Uterus (tissue), 4 donors: ENCODE results near the gene RIBC2. TPM values are rescaled to one million over a fixed set of nuclear protein-coding genes. Genes with fewer than 3 reads are reported as not detected.

Experiments used
- DNase-seq, 2 donors: peaks; one replicate each; pipeline ENCODE4 v3.0.0-alpha.2; 2019 to 2020
- H3K27ac ChIP-seq, 2 donors: fragments of 200-600 bp; sonication (generic); 1 replicate in 1 of 2; 2 replicates in 1 of 2; pipeline ENCODE4 v1.5.1; 2016 to 2018
- H3K27me3 ChIP-seq, 2 donors: fragments of 200-600 bp; sonication (generic); one replicate each; pipeline ENCODE4 v1.5.1; 2018 to 2019; ENCODE audit warnings: control low read depth in 1 of 2
- H3K36me3 ChIP-seq, 2 donors: fragments of 200-600 bp; sonication (generic); one replicate each; pipeline ENCODE4 v1.5.1; 2019; ENCODE audit warnings: control low read depth in 1 of 2
- H3K4me1 ChIP-seq, 2 donors: fragments of 200-600 bp; sonication (generic); one replicate each; pipeline ENCODE4 v1.5.1; 2018 to 2019; ENCODE audit warnings: control low read depth in 1 of 2
- H3K4me3 ChIP-seq, 2 donors: fragments of 200-600 bp; sonication (generic); 1 replicate in 1 of 2; 2 replicates in 1 of 2; pipeline ENCODE4 v1.5.1; 2018 to 2019; ENCODE audit warnings: mild to moderate bottlenecking in 1 of 2
- H3K9me3 ChIP-seq, 2 donors: fragments of 200-600 bp; sonication (generic); one replicate each; pipeline ENCODE4 v1.5.1; 2019; ENCODE audit warnings: control low read depth in 1 of 2
- CTCF ChIP-seq, 4 experiments: fragments of 200-600 bp in 2 of 4; fragments of 450-650 bp in 2 of 4; sonication (generic) in 2 of 4; IDR thresholded peaks; one replicate each; pipeline ENCODE4 v1.5.1; 2016 to 2019; ENCODE audit warnings: antibody characterized with exemption in 4 of 4, mild to moderate bottlenecking in 2 of 4, moderate library complexity in 1 of 4
- POLR2A ChIP-seq, 2 donors: fragments of 450-650 bp; IDR thresholded peaks; one replicate each; pipeline ENCODE4 v1.6.1; 2016; ENCODE audit warnings: antibody characterized with exemption in 2 of 2, mild to moderate bottlenecking in 1 of 2, moderate library complexity in 1 of 2
- intact Hi-C: fragments of 100-400 bp; cut with DNase I; formaldehyde crosslinking; loops from one replicate; pipeline ENCODE4 v1.15.1; 2023; ENCODE audit warnings: low total_unique reads
- total RNA-seq, 4 donors: library from RNA; depleted of rRNA in 3 of 4; stranded (reverse); fragments of >200 nt in 3 of 4; gene quantifications; one replicate each; pipeline versions ENCODE4 v1.1.0 to v1.2.4, GENCODE V29; 2014 to 2023
- donor health status: DM: yes; HTN: yes; CAD: no.

The RIBC2 gene
- total RNA-seq, 4 donors from 2014 or later, result 2.4 to 3.9 TPM; not detected in 2

GRCh38 chr22:45477366-45478107 lies 64.0 kb downstream of the RIBC2 start:
- no peaks in the 10 kb centered on the region for H3K4me1 ChIP-seq
- H3K27me3 ChIP-seq, result no peaks in the 10 kb centered on the region
- peak overlapping the region in 1 of 2 donors; percentile 34 for H3K27ac ChIP-seq
- no peaks in the 10 kb centered on the region for H3K36me3 ChIP-seq
- peak in 1 of 2 donors; percentile 11 for DNase-seq
- H3K9me3 ChIP-seq, result no peaks in the 10 kb centered on the region
- intact Hi-C loops, result no loop called here
- TF ChIP-seq POLR2A (IDR thresholded peaks at IDR 0.05) (no peak), CTCF (IDR thresholded peaks at IDR 0.05) (no peak)
- no peak overlapping the region for H3K4me3 ChIP-seq

- peak overlapping the region in 1 of 2 donors; percentile 37 for H3K27ac ChIP-seq
- H3K36me3 ChIP-seq, result no peaks in the 10 kb centered on the region
- H3K4me1 ChIP-seq, result no peaks in the 10 kb centered on the region
- TF ChIP-seq CTCF (IDR thresholded peaks at IDR 0.05) (no peak), POLR2A (IDR thresholded peaks at IDR 0.05) (no peak)
- peak in 1 of 2 donors; percentile 42 for DNase-seq
- no peak overlapping the region for H3K4me3 ChIP-seq
- intact Hi-C loops, result no loop called here
- H3K27me3 ChIP-seq, result no peaks in the 10 kb centered on the region
- H3K9me3 ChIP-seq, result no peaks in the 10 kb centered on the region
These were observed 64.7 kb downstream of the RIBC2 start for GRCh38 chr22:45478108-45478771.

- no peak overlapping the region for H3K27ac ChIP-seq
- H3K4me1 ChIP-seq, result no peaks in the 10 kb centered on the region
- no peaks in the 10 kb centered on the region for H3K9me3 ChIP-seq
- no peak for TF ChIP-seq POLR2A (IDR thresholded peaks at IDR 0.05)
- no peak for TF ChIP-seq CTCF (IDR thresholded peaks at IDR 0.05)
- no peak for DNase-seq
- H3K27me3 ChIP-seq, result no peaks in the 10 kb centered on the region
- no peak overlapping the region for H3K4me3 ChIP-seq
- H3K36me3 ChIP-seq, result no peaks in the 10 kb centered on the region
- intact Hi-C loops, result no loop called here
These were observed 67.2 kb downstream of the RIBC2 start for GRCh38 chr22:45480717-45481116.

- no peaks in the 10 kb centered on the region for H3K4me1 ChIP-seq
- DNase-seq, result no peak
- no peak overlapping the region for H3K27ac ChIP-seq
- no peaks in the 10 kb centered on the region for H3K36me3 ChIP-seq
- H3K4me3 ChIP-seq, result no peak overlapping the region
- intact Hi-C loops, result no loop called here
- H3K9me3 ChIP-seq, result no peaks in the 10 kb centered on the region
- no peaks in the 10 kb centered on the region for H3K27me3 ChIP-seq
- TF ChIP-seq CTCF (IDR thresholded peaks at IDR 0.05) (no peak), POLR2A (IDR thresholded peaks at IDR 0.05) (no peak)
These were observed 68.2 kb downstream of the RIBC2 start for GRCh38 chr22:45481661-45482060.

Other genes starting within 250 kb of the RIBC2 start
- gene NUP50, start 249.8 kb upstream of the RIBC2 start, total RNA-seq, result 100 to 1,000 TPM in 2 of 4 donors, 10 to 100 TPM in 2; 45.7 to 558 (median 101) TPM
- gene KIAA0930, start 172.8 kb upstream of the RIBC2 start, total RNA-seq, result 10 to 100 TPM in 3 of 4 donors, 1 to 10 TPM in 1; 9.4 to 31.8 (median 19.6) TPM
- gene UPK3A, start 128.7 kb upstream of the RIBC2 start, total RNA-seq, result not detected
- gene FAM118A, start 103.8 kb upstream of the RIBC2 start, total RNA-seq, result 10 to 100 TPM; 16.5 to 97.9 (median 46.7) TPM
- under 1 TPM in 1 of 4 donors, not detected in 3; 0.35 TPM for gene SMC1B, start 94 bp upstream of the RIBC2 start, total RNA-seq
- 100 to 1,000 TPM; 388 to 644 (median 479) TPM for gene FBLN1, start 89.2 kb downstream of the RIBC2 start, total RNA-seq